CD4-positive, alpha-beta T cell (primary cell): ENCODE measurements around the gene RRP1B. TPM values are rescaled to one million over a fixed set of nuclear protein-coding genes. Genes with fewer than 3 reads are reported as not detected.

ENCODE experiments used
- ATAC-seq: fragments of 200-7000 bp; cut with Tn5 transposase; one replicate; pipeline ENCODE4 v1.10.0; 2022; ENCODE audit warnings: mild to moderate bottlenecking; ENCODE audit not compliant: poor library complexity
- CTCF ChIA-PET: fragments of 350-600 bp; sonication (Branson Sonifier 250); formaldehyde crosslinking; loops from one replicate; lab custom pipeline; 2021; ENCODE audit warnings: antibody characterized with exemption, inconsistent platforms; lab: Charles Lee
- POLR2A ChIA-PET: fragments of 350-600 bp; sonication (Branson Sonifier 250); formaldehyde crosslinking; loops from one replicate; lab custom pipeline; 2021; ENCODE audit warnings: antibody characterized with exemption, inconsistent platforms; lab: Charles Lee
- DNase-seq, 14 experiments: peaks; one replicate each; pipeline ENCODE4 v3.0.0-alpha.2; 2013 to 2020; ENCODE audit warnings: mixed read lengths in 2 of 14
- H3K27ac ChIP-seq, 2 donors: one replicate each; pipeline versions ENCODE4 v1.5.1 to v1.7.0; 2013; ENCODE audit warnings: low read length in 2 of 2, low read depth in 1 of 2, mild to moderate bottlenecking in 1 of 2
- H3K27me3 ChIP-seq, 2 experiments: 1 replicate in 1 of 2; 2 replicates in 1 of 2; pipeline versions ENCODE4 v1.6.1 to v1.7.0; 2013; ENCODE audit warnings: low read length in 2 of 2, control low read depth in 1 of 2, mild to moderate bottlenecking in 1 of 2, moderate library complexity in 1 of 2; ENCODE audit not compliant: insufficient read depth in 2 of 2, control insufficient read depth in 1 of 2
- H3K36me3 ChIP-seq: one replicate; pipeline ENCODE4 v1.6.1; 2013; ENCODE audit warnings: low read length, control low read depth; ENCODE audit not compliant: insufficient read depth
- H3K4me1 ChIP-seq: one replicate; pipeline ENCODE4 v1.6.1; 2013; ENCODE audit warnings: low read length, control low read depth; ENCODE audit not compliant: insufficient read depth
- H3K4me3 ChIP-seq: one replicate; pipeline ENCODE4 v1.5.1; 2013; ENCODE audit warnings: mild to moderate bottlenecking, low read length, moderate library complexity
- H3K9me3 ChIP-seq, 2 experiments: 1 replicate in 1 of 2; 2 replicates in 1 of 2; pipeline versions ENCODE4 v1.6.1 to v1.7.0; 2013; ENCODE audit warnings: low read length in 2 of 2, mild to moderate bottlenecking in 2 of 2, control low read depth in 1 of 2, moderate library complexity in 1 of 2; ENCODE audit not compliant: control insufficient read depth in 1 of 2, insufficient read depth in 1 of 2
- H3K27ac Mint-ChIP-seq: one replicate; pipeline ENCODE4 v1.8.0; 2020; ENCODE audit warnings: mixed read lengths
- H3K27me3 Mint-ChIP-seq: one replicate; pipeline ENCODE4 v1.8.0; 2021; ENCODE audit warnings: mixed read lengths
- H3K36me3 Mint-ChIP-seq: one replicate; pipeline ENCODE4 v1.8.0; 2021; ENCODE audit warnings: low read depth, mixed read lengths
- H3K4me1 Mint-ChIP-seq: one replicate; pipeline ENCODE4 v1.8.0; 2021; ENCODE audit warnings: low read depth, mixed read lengths
- H3K4me3 Mint-ChIP-seq: one replicate; pipeline ENCODE4 v1.8.0; 2020; ENCODE audit warnings: mild to moderate bottlenecking, mixed read lengths
- H3K9me3 Mint-ChIP-seq: one replicate; pipeline ENCODE4 v1.8.0; 2020; ENCODE audit warnings: mixed read lengths
- CTCF ChIP-seq: fragments of 200-600 bp; IDR thresholded peaks from one replicate; pipeline ENCODE4 v1.8.0; 2022; ENCODE audit warnings: antibody characterized with exemption, mild to moderate bottlenecking
- intact Hi-C, 2 experiments: fragments of 100-400 bp; cut with DNase I in 1 of 2; cut with micrococcal nuclease in 1 of 2; formaldehyde crosslinking; loops; one replicate each; pipeline versions ENCODE4 v1.15.1 to v1.9.0; 2023 to 2025; cut with DNase I, micrococcal nuclease
- total RNA-seq, 174 experiments: library from RNA in 2 of 174; stranded (reverse) in 2 of 174; gene quantifications; one replicate each; pipeline ENCODE4 v1.2.3 and lab custom pipeline; 2021 to 2026

The RRP1B gene
- total RNA-seq, 2 experiments from 2014 or later, result 18.6 to 19.2 TPM

GRCh38 chr21:43686811-43687565 is 27.6 kb downstream of the RRP1B start:
- Mint-ChIP-seq H3K27ac (no peak overlapping the region), H3K4me1 (no peaks in the 10 kb centered on the region), H3K36me3 (peaks cover 82% of the 10 kb centered on the region), H3K4me3 (no peak overlapping the region), H3K27me3 (no peaks in the 10 kb centered on the region), H3K9me3 (no peaks in the 10 kb centered on the region)
- DNase-seq (no peak), ATAC-seq (no peak)
- POLR2A ChIA-PET, result no interaction called here
- H3K27me3 ChIP-seq, result no peaks in the 10 kb centered on the region
- H3K4me3 ChIP-seq, result no peak overlapping the region
- H3K27ac ChIP-seq, result no peak overlapping the region
- peaks cover 93% of the 10 kb centered on the region for H3K36me3 ChIP-seq
- CTCF ChIA-PET, result no interaction called here
- intact Hi-C loops, result loop anchor here in 1 of 2 experiments (10.0 kb wide), 1 partner anchor 58 kb away; no protein-coding TSS in a partner anchor
- H3K4me1 ChIP-seq, result no peaks in the 10 kb centered on the region
- no peaks in the 10 kb centered on the region for H3K9me3 ChIP-seq
- no peak for TF ChIP-seq CTCF

GRCh38 chr21:43687566-43688399 is 28.4 kb downstream of the RRP1B start:
- Mint-ChIP-seq H3K4me3 (no peak overlapping the region), H3K27me3 (no peaks in the 10 kb centered on the region), H3K27ac (no peak overlapping the region), H3K4me1 (no peaks in the 10 kb centered on the region), H3K36me3 (peaks cover 83% of the 10 kb centered on the region), H3K9me3 (no peaks in the 10 kb centered on the region)
- Histone ChIP-seq H3K4me1 (no peaks in the 10 kb centered on the region), H3K9me3 (no peaks in the 10 kb centered on the region), H3K27me3 (no peaks in the 10 kb centered on the region), H3K36me3 (peaks cover 93% of the 10 kb centered on the region), H3K4me3 (no peak overlapping the region), H3K27ac (no peak overlapping the region)
- no peak for TF ChIP-seq CTCF
- CTCF ChIA-PET, result no interaction called here
- no peak for DNase-seq
- intact Hi-C loops, result loop anchor here in 1 of 2 experiments (10.0 kb wide), 1 partner anchor 57 kb away; no protein-coding TSS in a partner anchor
- ATAC-seq, result no peak
- POLR2A ChIA-PET, result no interaction called here

GRCh38 chr21:43688906-43689305 is 29.5 kb downstream of the RRP1B start:
- Mint-ChIP-seq H3K27me3 (no peaks in the 10 kb centered on the region), H3K27ac (no peak overlapping the region), H3K4me1 (no peaks in the 10 kb centered on the region), H3K36me3 (peaks cover 86% of the 10 kb centered on the region), H3K9me3 (no peaks in the 10 kb centered on the region), H3K4me3 (no peak overlapping the region)
- Histone ChIP-seq H3K4me3 (no peak overlapping the region), H3K27ac (no peak overlapping the region), H3K27me3 (no peaks in the 10 kb centered on the region), H3K4me1 (no peaks in the 10 kb centered on the region), H3K36me3 (peaks cover 95% of the 10 kb centered on the region), H3K9me3 (no peaks in the 10 kb centered on the region)
- DNase-seq, result no peak
- ChIA-PET POLR2A (no interaction called here), CTCF (no interaction called here)
- TF ChIP-seq CTCF, result no peak
- ATAC-seq, result no peak
- intact Hi-C loops, result loop anchor here in 1 of 2 experiments (10.0 kb wide), 1 partner anchor 56 kb away; no protein-coding TSS in a partner anchor
